ENCODE measurements around the gene JMJD1C.

JMJD1C gene

DNA sequence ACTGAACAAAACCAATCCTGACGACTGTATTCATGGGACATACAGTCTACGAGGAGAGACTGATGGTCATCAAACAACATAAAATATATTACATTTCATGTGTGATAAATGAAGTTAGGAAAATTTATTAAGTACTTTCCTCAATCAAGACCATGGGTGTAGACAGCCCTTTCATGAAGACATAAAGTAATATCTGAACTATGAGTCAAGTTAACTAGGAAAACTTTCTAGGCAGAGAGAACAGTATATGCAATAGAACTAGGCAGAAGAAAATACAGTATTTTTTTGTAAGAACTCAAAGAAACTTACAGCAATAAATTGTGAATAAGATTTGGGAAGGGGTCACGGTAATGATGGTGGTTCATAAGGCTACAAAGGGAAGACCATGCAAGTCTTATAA lies 112.8 kb downstream of the JMJD1C start:
- Histone ChIP-seq H3K36me3 (ENCODE audit: control insufficient read depth in 2 of 2, insufficient read depth in 1 of 2, low read length in 2 of 2) (no peaks in the 10 kb centered on the region), H3K9me3 (ENCODE audit: control insufficient read depth, insufficient read depth, low read depth, low read length) (no peaks in the 10 kb centered on the region), H3K27ac (ENCODE audit: extremely low read depth, low read depth, low read length) (no peak overlapping the region), H3K4me1 (ENCODE audit: control insufficient read depth, insufficient read depth, low read length) (no peaks in the 10 kb centered on the region), H3K4me3 (ENCODE audit: low read depth, low read length) (no peak overlapping the region)
- CTCF ChIA-PET = no interaction called here
- POLR2A ChIA-PET = no interaction called here
- TF ChIP-seq HOXA7 (CRISPR knock-in tag; IDR thresholded peaks at IDR 0.05; ENCODE audit: borderline replicate concordance) = no peak
- no peak for TF ChIP-seq ZNF555 (tag by site-specific recombination; conservative IDR thresholded peaks at IDR 0.05)
- TF ChIP-seq, protein P1, sequence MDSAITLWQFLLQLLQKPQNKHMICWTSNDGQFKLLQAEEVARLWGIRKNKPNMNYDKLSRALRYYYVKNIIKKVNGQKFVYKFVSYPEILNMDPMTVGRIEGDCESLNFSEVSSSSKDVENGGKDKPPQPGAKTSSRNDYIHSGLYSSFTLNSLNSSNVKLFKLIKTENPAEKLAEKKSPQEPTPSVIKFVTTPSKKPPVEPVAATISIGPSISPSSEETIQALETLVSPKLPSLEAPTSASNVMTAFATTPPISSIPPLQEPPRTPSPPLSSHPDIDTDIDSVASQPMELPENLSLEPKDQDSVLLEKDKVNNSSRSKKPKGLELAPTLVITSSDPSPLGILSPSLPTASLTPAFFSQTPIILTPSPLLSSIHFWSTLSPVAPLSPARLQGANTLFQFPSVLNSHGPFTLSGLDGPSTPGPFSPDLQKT (IDR thresholded peaks at IDR 0.05; ENCODE audit: borderline replicate concordance, low read depth, low read length) = no peak
- TF ChIP-seq ZNF366 (tag by site-specific recombination; conservative IDR thresholded peaks at IDR 0.05) = no peak
- TF ChIP-seq, protein P2, sequence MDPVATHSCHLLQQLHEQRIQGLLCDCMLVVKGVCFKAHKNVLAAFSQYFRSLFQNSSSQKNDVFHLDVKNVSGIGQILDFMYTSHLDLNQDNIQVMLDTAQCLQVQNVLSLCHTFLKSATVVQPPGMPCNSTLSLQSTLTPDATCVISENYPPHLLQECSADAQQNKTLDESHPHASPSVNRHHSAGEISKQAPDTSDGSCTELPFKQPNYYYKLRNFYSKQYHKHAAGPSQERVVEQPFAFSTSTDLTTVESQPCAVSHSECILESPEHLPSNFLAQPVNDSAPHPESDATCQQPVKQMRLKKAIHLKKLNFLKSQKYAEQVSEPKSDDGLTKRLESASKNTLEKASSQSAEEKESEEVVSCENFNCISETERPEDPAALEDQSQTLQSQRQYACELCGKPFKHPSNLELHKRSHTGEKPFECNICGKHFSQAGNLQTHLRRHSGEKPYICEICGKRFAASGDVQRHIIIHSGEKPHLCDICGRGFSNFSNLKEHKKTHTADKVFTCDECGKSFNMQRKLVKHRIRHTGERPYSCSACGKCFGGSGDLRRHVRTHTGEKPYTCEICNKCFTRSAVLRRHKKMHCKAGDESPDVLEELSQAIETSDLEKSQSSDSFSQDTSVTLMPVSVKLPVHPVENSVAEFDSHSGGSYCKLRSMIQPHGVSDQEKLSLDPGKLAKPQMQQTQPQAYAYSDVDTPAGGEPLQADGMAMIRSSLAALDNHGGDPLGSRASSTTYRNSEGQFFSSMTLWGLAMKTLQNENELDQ (tag by site-specific recombination; IDR thresholded peaks at IDR 0.05; ENCODE audit: low read depth) = no peak
- TF ChIP-seq KLF16 (tag by site-specific recombination; IDR thresholded peaks at IDR 0.05) = no peak
- no peak for TF ChIP-seq ZSCAN23 (tag by site-specific recombination; IDR thresholded peaks at IDR 0.05)
- no peak for TF ChIP-seq KLF7 (tag by site-specific recombination; IDR thresholded peaks at IDR 0.05; ENCODE audit: borderline replicate concordance)
- no peak for TF ChIP-seq ZFHX2 (tag by site-specific recombination; conservative IDR thresholded peaks at IDR 0.05)
- TF ChIP-seq ZNF560 (tag by site-specific recombination; IDR thresholded peaks at IDR 0.05; ENCODE audit: borderline replicate concordance) = no peak
- no peak for TF ChIP-seq YY2 (tag by site-specific recombination; IDR thresholded peaks at IDR 0.05)
- TF ChIP-seq ZNF621 (tag by site-specific recombination; IDR thresholded peaks at IDR 0.05) = no peak
- TF ChIP-seq, protein P3, sequence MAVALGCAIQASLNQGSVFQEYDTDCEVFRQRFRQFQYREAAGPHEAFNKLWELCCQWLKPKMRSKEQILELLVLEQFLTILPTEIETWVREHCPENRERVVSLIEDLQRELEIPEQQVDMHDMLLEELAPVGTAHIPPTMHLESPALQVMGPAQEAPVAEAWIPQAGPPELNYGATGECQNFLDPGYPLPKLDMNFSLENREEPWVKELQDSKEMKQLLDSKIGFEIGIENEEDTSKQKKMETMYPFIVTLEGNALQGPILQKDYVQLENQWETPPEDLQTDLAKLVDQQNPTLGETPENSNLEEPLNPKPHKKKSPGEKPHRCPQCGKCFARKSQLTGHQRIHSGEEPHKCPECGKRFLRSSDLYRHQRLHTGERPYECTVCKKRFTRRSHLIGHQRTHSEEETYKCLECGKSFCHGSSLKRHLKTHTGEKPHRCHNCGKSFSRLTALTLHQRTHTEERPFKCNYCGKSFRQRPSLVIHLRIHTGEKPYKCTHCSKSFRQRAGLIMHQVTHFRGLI (tag by site-specific recombination; IDR thresholded peaks at IDR 0.05) = no peak
- TF ChIP-seq ZNF114 (tag by site-specific recombination; IDR thresholded peaks at IDR 0.05) = no peak
- no peak for TF ChIP-seq ZNF311 (tag by site-specific recombination; IDR thresholded peaks at IDR 0.05; ENCODE audit: borderline replicate concordance)
- TF ChIP-seq ZNF133 (tag by site-specific recombination; IDR thresholded peaks at IDR 0.05) = no peak
- TF ChIP-seq, protein P4, sequence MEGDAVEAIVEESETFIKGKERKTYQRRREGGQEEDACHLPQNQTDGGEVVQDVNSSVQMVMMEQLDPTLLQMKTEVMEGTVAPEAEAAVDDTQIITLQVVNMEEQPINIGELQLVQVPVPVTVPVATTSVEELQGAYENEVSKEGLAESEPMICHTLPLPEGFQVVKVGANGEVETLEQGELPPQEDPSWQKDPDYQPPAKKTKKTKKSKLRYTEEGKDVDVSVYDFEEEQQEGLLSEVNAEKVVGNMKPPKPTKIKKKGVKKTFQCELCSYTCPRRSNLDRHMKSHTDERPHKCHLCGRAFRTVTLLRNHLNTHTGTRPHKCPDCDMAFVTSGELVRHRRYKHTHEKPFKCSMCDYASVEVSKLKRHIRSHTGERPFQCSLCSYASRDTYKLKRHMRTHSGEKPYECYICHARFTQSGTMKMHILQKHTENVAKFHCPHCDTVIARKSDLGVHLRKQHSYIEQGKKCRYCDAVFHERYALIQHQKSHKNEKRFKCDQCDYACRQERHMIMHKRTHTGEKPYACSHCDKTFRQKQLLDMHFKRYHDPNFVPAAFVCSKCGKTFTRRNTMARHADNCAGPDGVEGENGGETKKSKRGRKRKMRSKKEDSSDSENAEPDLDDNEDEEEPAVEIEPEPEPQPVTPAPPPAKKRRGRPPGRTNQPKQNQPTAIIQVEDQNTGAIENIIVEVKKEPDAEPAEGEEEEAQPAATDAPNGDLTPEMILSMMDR (tag by site-specific recombination; IDR thresholded peaks at IDR 0.05) = no peak

DNA sequence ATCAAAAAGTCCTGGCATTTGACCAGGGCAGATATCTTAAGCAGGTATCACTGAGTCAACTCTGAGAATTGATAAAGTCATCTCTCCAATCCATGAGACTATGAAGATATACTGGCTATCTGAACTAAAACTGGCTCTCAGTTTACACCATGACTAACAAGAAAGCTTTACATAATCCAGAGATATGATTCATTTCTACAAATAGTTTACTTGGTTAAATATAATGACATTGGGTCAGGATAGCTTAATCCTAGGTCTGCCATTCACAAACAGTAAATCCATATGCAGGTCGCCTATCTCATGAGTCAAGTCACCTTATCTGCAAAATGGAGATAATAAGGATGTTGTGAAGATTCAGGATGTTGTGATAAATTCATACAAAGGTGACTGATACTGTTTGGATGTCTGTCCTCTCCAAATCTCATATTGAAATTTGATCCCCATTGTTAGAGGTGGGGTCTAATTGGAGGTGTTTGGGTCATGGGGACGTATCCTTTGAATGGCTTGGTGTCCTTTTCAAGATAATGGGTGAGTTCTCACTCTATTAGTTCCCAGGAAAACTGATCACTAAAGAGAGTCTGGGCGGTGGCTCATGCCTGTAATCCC lies 117.4 kb downstream of the JMJD1C start:
- no peaks in the 10 kb centered on the region for H3K4me1 ChIP-seq (ENCODE audit: control insufficient read depth, insufficient read depth, low read length)
- no peak overlapping the region for H3K27ac ChIP-seq (ENCODE audit: extremely low read depth, low read depth, low read length)
- H3K9me3 ChIP-seq (ENCODE audit: control insufficient read depth, insufficient read depth, low read depth, low read length) = no peaks in the 10 kb centered on the region
- CTCF ChIA-PET = interaction anchor here (0.6 to 0.7 kb wide), 3 partner anchors 192 to 471 kb away, joined by 3 to 5 read pairs (median 3); no protein-coding TSS in a partner anchor
- no peaks in the 10 kb centered on the region for H3K36me3 ChIP-seq (ENCODE audit: control insufficient read depth in 2 of 2, insufficient read depth in 1 of 2, low read length in 2 of 2)
- no peak overlapping the region for H3K4me3 ChIP-seq (ENCODE audit: low read depth, low read length)
- POLR2A ChIA-PET = no interaction called here
- no peak for TF ChIP-seq HOXD13 (CRISPR knock-in tag; IDR thresholded peaks at IDR 0.05; ENCODE audit: borderline replicate concordance)
- TF ChIP-seq, protein P5, sequence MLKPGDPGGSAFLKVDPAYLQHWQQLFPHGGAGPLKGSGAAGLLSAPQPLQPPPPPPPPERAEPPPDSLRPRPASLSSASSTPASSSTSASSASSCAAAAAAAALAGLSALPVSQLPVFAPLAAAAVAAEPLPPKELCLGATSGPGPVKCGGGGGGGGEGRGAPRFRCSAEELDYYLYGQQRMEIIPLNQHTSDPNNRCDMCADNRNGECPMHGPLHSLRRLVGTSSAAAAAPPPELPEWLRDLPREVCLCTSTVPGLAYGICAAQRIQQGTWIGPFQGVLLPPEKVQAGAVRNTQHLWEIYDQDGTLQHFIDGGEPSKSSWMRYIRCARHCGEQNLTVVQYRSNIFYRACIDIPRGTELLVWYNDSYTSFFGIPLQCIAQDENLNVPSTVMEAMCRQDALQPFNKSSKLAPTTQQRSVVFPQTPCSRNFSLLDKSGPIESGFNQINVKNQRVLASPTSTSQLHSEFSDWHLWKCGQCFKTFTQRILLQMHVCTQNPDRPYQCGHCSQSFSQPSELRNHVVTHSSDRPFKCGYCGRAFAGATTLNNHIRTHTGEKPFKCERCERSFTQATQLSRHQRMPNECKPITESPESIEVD (tag by site-specific recombination; IDR thresholded peaks at IDR 0.05) = no peak
- no peak for TF ChIP-seq ZNF76 (tag by site-specific recombination; IDR thresholded peaks at IDR 0.05; ENCODE audit: borderline replicate concordance, low read depth)
- no peak for TF ChIP-seq ZNF416 (tag by site-specific recombination; IDR thresholded peaks at IDR 0.05)
- no peak for TF ChIP-seq ZNF184 (tag by site-specific recombination; IDR thresholded peaks at IDR 0.05)
- no peak for TF ChIP-seq ZNF548 (tag by site-specific recombination; IDR thresholded peaks at IDR 0.05)
- TF ChIP-seq, protein P6, sequence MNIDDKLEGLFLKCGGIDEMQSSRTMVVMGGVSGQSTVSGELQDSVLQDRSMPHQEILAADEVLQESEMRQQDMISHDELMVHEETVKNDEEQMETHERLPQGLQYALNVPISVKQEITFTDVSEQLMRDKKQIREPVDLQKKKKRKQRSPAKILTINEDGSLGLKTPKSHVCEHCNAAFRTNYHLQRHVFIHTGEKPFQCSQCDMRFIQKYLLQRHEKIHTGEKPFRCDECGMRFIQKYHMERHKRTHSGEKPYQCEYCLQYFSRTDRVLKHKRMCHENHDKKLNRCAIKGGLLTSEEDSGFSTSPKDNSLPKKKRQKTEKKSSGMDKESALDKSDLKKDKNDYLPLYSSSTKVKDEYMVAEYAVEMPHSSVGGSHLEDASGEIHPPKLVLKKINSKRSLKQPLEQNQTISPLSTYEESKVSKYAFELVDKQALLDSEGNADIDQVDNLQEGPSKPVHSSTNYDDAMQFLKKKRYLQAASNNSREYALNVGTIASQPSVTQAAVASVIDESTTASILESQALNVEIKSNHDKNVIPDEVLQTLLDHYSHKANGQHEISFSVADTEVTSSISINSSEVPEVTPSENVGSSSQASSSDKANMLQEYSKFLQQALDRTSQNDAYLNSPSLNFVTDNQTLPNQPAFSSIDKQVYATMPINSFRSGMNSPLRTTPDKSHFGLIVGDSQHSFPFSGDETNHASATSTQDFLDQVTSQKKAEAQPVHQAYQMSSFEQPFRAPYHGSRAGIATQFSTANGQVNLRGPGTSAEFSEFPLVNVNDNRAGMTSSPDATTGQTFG (tag by site-specific recombination; IDR thresholded peaks at IDR 0.05; ENCODE audit: borderline replicate concordance) = no peak
- no peak for TF ChIP-seq ZFP37 (tag by site-specific recombination; IDR thresholded peaks at IDR 0.05)

Measured in HEK293 (cell line).